H9 (cell line): Measurements from ENCODE around the gene INSL3. TPM values are rescaled to one million over a fixed set of nuclear protein-coding genes. Genes with fewer than 3 reads are reported as not detected.

ENCODE experiments used
- DNase-seq: peaks from one replicate; pipeline ENCODE4 v3.0.0-alpha.2; 2017
- H2AFZ ChIP-seq: one replicate; pipeline ENCODE4 v1.6.1; 2013; ENCODE audit warnings: mild to moderate bottlenecking, low read length, control low read depth, moderate library complexity
- H2AK5ac ChIP-seq: 2 replicates; pipeline ENCODE4 v1.6.1; 2013; ENCODE audit warnings: low read length, control low read depth, mixed read lengths; ENCODE audit not compliant: insufficient read length
- H2BK120ac ChIP-seq: one replicate; pipeline ENCODE4 v1.6.1; 2013; ENCODE audit warnings: low read depth, mild to moderate bottlenecking, low read length, control low read depth, inconsistent platforms; ENCODE audit not compliant: poor library complexity, severe bottlenecking
- H2BK12ac ChIP-seq: 2 replicates; pipeline ENCODE4 v1.6.1; 2013; ENCODE audit warnings: low read length, control low read depth, mixed read lengths, low read depth; ENCODE audit not compliant: insufficient read length
- H2BK15ac ChIP-seq: 2 replicates; pipeline ENCODE4 v1.6.1; 2013; ENCODE audit warnings: low read depth, low read length, control low read depth
- H2BK20ac ChIP-seq: one replicate; pipeline ENCODE4 v1.6.1; 2013; ENCODE audit warnings: low read depth, mild to moderate bottlenecking, low read length, control low read depth, inconsistent platforms; ENCODE audit not compliant: poor library complexity, severe bottlenecking
- H2BK5ac ChIP-seq: 2 replicates; pipeline ENCODE4 v1.6.1; 2013; ENCODE audit warnings: low read length, control low read depth, mixed read lengths; ENCODE audit not compliant: insufficient read length
- H3K14ac ChIP-seq: 2 replicates; pipeline ENCODE4 v1.6.1; 2013; ENCODE audit warnings: low read length, control low read depth; ENCODE audit not compliant: insufficient read depth
- H3K18ac ChIP-seq: 2 replicates; pipeline ENCODE4 v1.6.1; 2013; ENCODE audit warnings: low read depth, mild to moderate bottlenecking, mixed read lengths, low read length, control low read depth; ENCODE audit not compliant: insufficient read length
- H3K23ac ChIP-seq: 2 replicates; pipeline ENCODE4 v1.6.1; 2013; ENCODE audit warnings: low read length, control low read depth, mixed read lengths, low read depth; ENCODE audit not compliant: insufficient read length
- H3K23me2 ChIP-seq: 2 replicates; pipeline ENCODE4 v1.6.1; 2013; ENCODE audit warnings: low read depth, mild to moderate bottlenecking, mixed read lengths, low read length, control low read depth; ENCODE audit not compliant: insufficient read length, poor library complexity, severe bottlenecking
- H3K27ac ChIP-seq: 2 replicates; pipeline ENCODE4 v1.5.1; 2013; ENCODE audit warnings: low read length, control low read depth, mixed read lengths, low read depth; ENCODE audit not compliant: insufficient read length
- H3K27me3 ChIP-seq: 2 replicates; pipeline ENCODE4 v1.6.1; 2013; ENCODE audit warnings: low read length, control low read depth, inconsistent platforms; ENCODE audit not compliant: insufficient read depth
- H3K4ac ChIP-seq: 2 replicates; pipeline ENCODE4 v1.6.1; 2013; ENCODE audit warnings: low read depth, mild to moderate bottlenecking, control low read depth, inconsistent platforms, low read length, moderate library complexity
- H3K4me1 ChIP-seq: 2 replicates; pipeline ENCODE4 v1.6.1; 2013; ENCODE audit warnings: low read length, control low read depth, inconsistent platforms; ENCODE audit not compliant: insufficient read depth
- H3K4me2 ChIP-seq: 2 replicates; pipeline ENCODE4 v1.6.1; 2013; ENCODE audit warnings: low read length, control low read depth, mixed read lengths; ENCODE audit not compliant: insufficient read length, insufficient read depth
- H3K56ac ChIP-seq: 2 replicates; pipeline ENCODE4 v1.6.1; 2013; ENCODE audit warnings: low read depth, mild to moderate bottlenecking, mixed read lengths, low read length, control low read depth; ENCODE audit not compliant: insufficient read length
- H3K79me1 ChIP-seq: 2 replicates; pipeline ENCODE4 v1.6.1; 2013; ENCODE audit warnings: low read depth, mild to moderate bottlenecking, moderate library complexity, low read length, control low read depth, inconsistent platforms; ENCODE audit not compliant: insufficient read depth, poor library complexity, severe bottlenecking
- H3K79me2 ChIP-seq: 2 replicates; pipeline ENCODE4 v1.6.1; 2013; ENCODE audit warnings: low read length, control low read depth, inconsistent platforms; ENCODE audit not compliant: insufficient read depth
- H3K9ac ChIP-seq: 2 replicates; pipeline ENCODE4 v1.6.1; 2013; ENCODE audit warnings: low read length, control low read depth, mixed read lengths; ENCODE audit not compliant: insufficient read length; ENCODE audit errors: extremely low read depth
- H3K9me3 ChIP-seq: one replicate; pipeline ENCODE4 v1.6.1; 2013; ENCODE audit warnings: low read depth, low read length, inconsistent platforms; ENCODE audit not compliant: control insufficient read depth
- H3T11ph ChIP-seq: one replicate; pipeline ENCODE4 v1.6.1; 2013; ENCODE audit warnings: mild to moderate bottlenecking, low read length, control low read depth, inconsistent platforms
- H4K20me1 ChIP-seq: one replicate; pipeline ENCODE4 v1.6.1; 2013; ENCODE audit not compliant: control insufficient read depth, insufficient read length, insufficient read depth
- H4K5ac ChIP-seq: 2 replicates; pipeline ENCODE4 v1.6.1; 2013; ENCODE audit warnings: low read depth, mild to moderate bottlenecking, mixed read lengths, low read length, control low read depth; ENCODE audit not compliant: insufficient read length
- H4K8ac ChIP-seq: replicated peaks from 2 replicates; pipeline ENCODE4 v1.6.1; 2013; ENCODE audit warnings: low read length, control low read depth, mixed read lengths, low read depth; ENCODE audit not compliant: insufficient read length
- H4K91ac ChIP-seq: 2 replicates; pipeline ENCODE4 v1.6.1; 2013; ENCODE audit warnings: low read depth, mild to moderate bottlenecking, moderate library complexity, mixed read lengths, low read length, control low read depth; ENCODE audit not compliant: insufficient read length
- H3K27ac Mint-ChIP-seq, 3 experiments: 2 replicates in 2 of 3; 3 replicates in 1 of 3; pipeline ENCODE4 v1.8.0; 2020 to 2021; ENCODE audit warnings: mixed read lengths in 3 of 3, mild to moderate bottlenecking in 1 of 3, moderate library complexity in 1 of 3
- H3K27me3 Mint-ChIP-seq: 2 replicates; pipeline ENCODE4 v1.8.0; 2021; ENCODE audit warnings: low read depth, mild to moderate bottlenecking, moderate library complexity, mixed read lengths
- H3K36me3 Mint-ChIP-seq, 3 experiments: 2 replicates in 2 of 3; 3 replicates in 1 of 3; pipeline ENCODE4 v1.8.0; 2020 to 2021; ENCODE audit warnings: low read depth in 3 of 3, mixed read lengths in 3 of 3; ENCODE audit not compliant: insufficient read depth in 1 of 3
- H3K4me1 Mint-ChIP-seq, 2 experiments: 2 replicates each; pipeline ENCODE4 v1.8.0; 2020; ENCODE audit warnings: mixed read lengths in 2 of 2
- H3K4me3 Mint-ChIP-seq, 2 experiments: 2 replicates in 1 of 2; 3 replicates in 1 of 2; pipeline ENCODE4 v1.8.0; 2020 to 2021; ENCODE audit warnings: mild to moderate bottlenecking in 2 of 2, mixed read lengths in 2 of 2, moderate library complexity in 1 of 2
- H3K9me3 Mint-ChIP-seq, 2 experiments: 2 replicates in 1 of 2; 3 replicates in 1 of 2; pipeline ENCODE4 v1.8.0; 2020; ENCODE audit warnings: mild to moderate bottlenecking in 2 of 2, mixed read lengths in 2 of 2, moderate library complexity in 1 of 2
- CTCF ChIP-seq: fragments of 200-600 bp; sonication (generic); conservative IDR thresholded peaks from 3 replicates; pipeline ENCODE4 v1.8.0; 2021; ENCODE audit warnings: antibody characterized with exemption, mild to moderate bottlenecking
- WGBS: extraction: QIAGEN DNeasy Blood & Tissue Kit; methylation state at CpG from one replicate; pipeline ENCODE4 v1.1.7; 2013; ENCODE audit warnings: missing lambda C conversion rate, low lambda C conversion rate, mixed read lengths; ENCODE audit not compliant: insufficient read length; ENCODE audit errors: extremely low coverage; 5-methylcytosine and 5-hydroxymethylcytosine counted together
- total RNA-seq: library from RNA; stranded (reverse); gene quantifications from 2 replicates; pipeline ENCODE4 v1.2.1, GENCODE V29; 2021

The INSL3 gene
- total RNA-seq, 1 experiment from 2014 or later: 0.63 TPM

GRCh38 chr19:17775991-17776803 lies 45.1 kb downstream of the INSL3 start:
- TF ChIP-seq CTCF: no peak
- no peaks in the 10 kb centered on the region for H3K27me3 ChIP-seq
- H2BK15ac ChIP-seq: no peak overlapping the region
- H3K4me1 Mint-ChIP-seq: peaks cover 13 to 23% of the 10 kb centered on the region in 2 experiments
- no peak overlapping the region for H2BK12ac ChIP-seq
- H3K79me1 ChIP-seq: no peaks in the 10 kb centered on the region
- no peaks in the 10 kb centered on the region for H3K79me2 ChIP-seq
- 0 out of 2 replicates have a peak, but pooled peaks cover 2% of the 10 kb centered on the region for H3K27me3 Mint-ChIP-seq
- H3K27ac ChIP-seq: no peak overlapping the region
- H3K14ac ChIP-seq: no peak overlapping the region
- DNase-seq: no peak
- no peak overlapping the region for H4K8ac ChIP-seq
- H4K91ac ChIP-seq: no peak overlapping the region
- no peak overlapping the region for H3K56ac ChIP-seq
- no peak overlapping the region for H2AK5ac ChIP-seq
- no peaks in the 10 kb centered on the region for H3K4me1 ChIP-seq
- H3K4me3 Mint-ChIP-seq: no peak overlapping the region; a peak in 1 of 5 replicates
- peaks cover 2 to 8% (median 8%) of the 10 kb centered on the region in 3 experiments; a peak in 6 of 7 replicates for H3K36me3 Mint-ChIP-seq
- peaks cover 0 to 2% of the 10 kb centered on the region in 2 experiments; a peak in 1 of 5 replicates for H3K9me3 Mint-ChIP-seq
- H4K5ac ChIP-seq: no peak overlapping the region
- no peak overlapping the region for H3T11ph ChIP-seq
- H3K4me2 ChIP-seq: no peak overlapping the region
- peaks cover 13% of the 10 kb centered on the region for H3K23me2 ChIP-seq
- H3K18ac ChIP-seq: no peak overlapping the region
- H3K4ac ChIP-seq: no peak overlapping the region
- peak overlapping the region in 2 of 3 experiments; percentile 20 to 32; a peak in 2 of 7 replicates for H3K27ac Mint-ChIP-seq
- H3K9me3 ChIP-seq: no peaks in the 10 kb centered on the region
- no peak overlapping the region for H2BK20ac ChIP-seq
- no peak overlapping the region for H2BK5ac ChIP-seq
- WGBS: no CpG with 5 or more reads among the region's 27 CpGs
- H4K20me1 ChIP-seq: peaks cover 2% of the 10 kb centered on the region
- H3K23ac ChIP-seq: no peak overlapping the region
- no peak overlapping the region for H2BK120ac ChIP-seq
- H2AFZ ChIP-seq: no peak overlapping the region
- H3K9ac ChIP-seq: no peak overlapping the region
